T-helper 1 cell treated with Interleukin-12 subunit alpha and Interleukin-12 subunit beta and Interleukin-4 antibody, amounts not matched to agents 30 ng/mL and 1 ng/mL, for 36 hours (primary cell): ENCODE measurements around the gene MEX3D. TPM values are rescaled to one million over a fixed set of nuclear protein-coding genes. Genes with fewer than 3 reads are reported as not detected.

Experiments used
- intact Hi-C: fragments of 100-400 bp; cut with micrococcal nuclease; formaldehyde crosslinking; loops from one replicate; pipeline ENCODE4 v1.15.1; 2024
- total RNA-seq: library from RNA; stranded (reverse); gene quantifications from 2 replicates; pipeline ENCODE4 v1.2.3, GENCODE V29; 2022

MEX3D gene
- total RNA-seq, 1 donor from 2014 or later: 8.3 TPM

DNA sequence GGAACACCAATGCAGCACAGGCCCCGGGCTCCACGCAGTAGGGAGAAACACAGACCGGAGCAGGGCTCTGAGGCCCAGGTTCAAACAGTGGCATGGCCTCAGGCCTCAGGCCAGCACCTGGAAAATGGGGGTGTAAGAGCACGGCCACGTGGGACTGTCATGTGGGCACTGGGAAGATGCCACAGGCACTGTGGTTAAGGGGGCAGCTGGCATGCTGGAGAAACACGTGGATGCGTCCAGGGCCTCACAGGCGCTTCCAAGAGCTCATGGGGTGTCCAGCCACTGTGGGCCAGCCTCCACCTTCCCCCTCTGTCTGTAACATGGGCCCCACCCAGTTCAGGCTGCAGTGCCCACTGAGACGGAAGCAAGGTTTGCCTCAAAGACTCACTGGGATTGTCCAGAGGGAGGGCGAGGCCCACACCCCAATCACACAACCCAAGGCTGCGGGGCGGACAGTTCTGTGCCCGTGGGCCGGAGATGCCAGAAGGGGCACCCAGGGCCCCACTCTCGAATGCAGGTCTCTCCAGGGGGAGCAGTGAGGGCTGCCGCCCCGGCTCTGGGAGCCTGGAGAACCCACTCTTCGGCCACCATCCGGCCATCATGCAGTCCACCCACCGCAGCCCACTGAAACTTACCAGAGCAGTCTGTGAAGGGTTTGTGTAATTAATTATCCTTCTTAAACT is 30.8 kb upstream of the MEX3D start:
- intact Hi-C loops: no loop called here

DNA sequence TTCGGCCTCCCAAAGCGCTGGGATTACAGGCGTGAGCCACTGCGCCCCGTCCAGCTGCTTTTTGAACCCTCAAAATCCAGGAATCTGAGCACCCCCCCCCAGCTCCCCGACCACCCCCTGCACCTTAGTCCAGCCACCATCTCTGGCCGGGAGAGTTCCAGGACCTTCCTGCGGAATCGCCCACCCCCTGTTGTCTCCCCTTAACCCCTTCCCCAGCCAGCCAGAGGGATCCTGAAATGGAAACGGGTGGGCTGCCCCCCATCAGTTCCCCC is 25.3 kb upstream of the MEX3D start:
- intact Hi-C loops: loop anchor here (5.0 kb wide), 1 partner anchor 101 kb away; the partner anchor contains the start of genes PCSK4 and REEP6

DNA sequence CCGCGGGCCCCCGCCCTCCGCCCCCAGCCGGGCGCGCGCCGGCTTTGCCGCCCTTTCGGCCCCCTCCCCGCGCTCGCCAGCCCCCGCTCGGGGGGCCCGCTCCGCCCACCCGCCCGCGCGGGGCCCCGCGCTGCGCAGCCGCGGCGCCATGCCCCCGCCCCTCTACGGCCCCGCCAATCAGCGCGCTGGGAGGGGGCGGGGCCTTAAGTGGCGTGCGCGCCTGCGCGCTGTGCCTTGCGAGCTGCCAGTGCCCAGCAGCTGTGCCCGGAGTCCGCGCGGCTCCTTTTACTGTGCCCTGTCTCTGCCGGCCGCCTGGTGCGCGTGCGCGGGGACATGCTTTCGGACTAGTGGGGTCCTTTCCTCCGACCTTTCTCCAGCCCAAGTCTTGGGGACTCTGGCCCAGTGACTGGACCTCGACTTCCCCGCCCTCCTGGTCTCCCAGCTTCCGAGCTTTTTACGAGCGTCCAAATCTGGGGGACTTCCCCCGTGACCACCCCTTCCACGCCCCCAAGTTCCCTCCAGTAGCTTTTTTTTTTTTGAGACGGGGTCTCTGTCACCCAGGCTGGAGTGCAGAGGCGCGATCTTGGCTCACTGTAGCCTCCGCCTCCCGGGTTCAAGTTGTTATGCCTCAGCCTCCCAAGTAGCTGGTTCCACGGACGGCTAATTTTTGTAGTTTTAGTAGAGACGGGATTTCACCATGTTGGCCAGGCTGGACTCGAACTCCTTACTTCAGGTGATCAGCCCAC is 24.8 kb upstream of the MEX3D start, which contains the start of gene MBD3:
TSS of gene MBD3 (minus strand) at position 111 of the 746 bp plus-strand sequence. CDS start 234 bp downstream, outside the sequence.
- intact Hi-C loops: loop anchor here (1.0 to 5.0 kb wide), 5 partner anchors 12 to 219 kb away; partner anchors contain the start of genes ATP8B3, MEX3D, PCSK4 and REEP6

DNA sequence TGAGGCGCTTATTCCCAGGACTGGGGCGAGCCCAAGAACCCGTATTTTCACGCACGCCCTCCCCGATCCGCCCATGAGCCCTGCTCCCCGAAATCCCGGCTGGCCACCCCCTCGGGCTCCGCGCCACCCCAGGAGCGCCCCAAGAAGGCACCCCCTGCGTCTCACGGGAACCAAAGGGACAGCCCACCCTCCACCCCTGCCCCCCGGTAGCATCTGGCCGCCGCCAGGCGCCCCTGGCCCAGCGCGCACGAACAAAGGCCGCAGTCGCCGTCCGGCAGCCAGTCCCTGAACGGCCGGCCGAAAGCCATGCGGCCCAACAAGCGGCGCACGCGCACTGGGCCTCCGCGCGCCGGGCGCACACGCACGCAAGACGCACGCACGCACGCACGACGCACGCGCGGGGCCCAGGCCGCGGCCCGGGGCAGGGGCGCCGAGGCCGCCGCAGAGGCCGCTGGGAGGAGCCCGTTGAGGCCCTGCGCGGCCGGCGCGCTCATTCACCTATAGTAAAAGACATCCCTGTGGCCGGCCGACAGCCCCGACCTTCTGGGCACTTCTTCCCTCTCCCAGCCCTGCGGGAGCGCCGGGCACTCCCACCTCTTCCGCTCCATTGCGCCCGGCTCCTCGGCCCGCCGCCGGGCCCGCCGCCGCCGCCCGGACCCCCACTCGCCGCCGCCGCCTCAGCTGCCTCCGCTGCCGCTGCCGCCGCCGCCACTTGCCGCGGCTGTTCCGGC is 24.1 kb upstream of the MEX3D start:
- intact Hi-C loops: loop anchor here (1.0 to 5.0 kb wide), 5 partner anchors 13 to 220 kb away; partner anchors contain the start of genes ATP8B3, MEX3D, PCSK4 and REEP6

DNA sequence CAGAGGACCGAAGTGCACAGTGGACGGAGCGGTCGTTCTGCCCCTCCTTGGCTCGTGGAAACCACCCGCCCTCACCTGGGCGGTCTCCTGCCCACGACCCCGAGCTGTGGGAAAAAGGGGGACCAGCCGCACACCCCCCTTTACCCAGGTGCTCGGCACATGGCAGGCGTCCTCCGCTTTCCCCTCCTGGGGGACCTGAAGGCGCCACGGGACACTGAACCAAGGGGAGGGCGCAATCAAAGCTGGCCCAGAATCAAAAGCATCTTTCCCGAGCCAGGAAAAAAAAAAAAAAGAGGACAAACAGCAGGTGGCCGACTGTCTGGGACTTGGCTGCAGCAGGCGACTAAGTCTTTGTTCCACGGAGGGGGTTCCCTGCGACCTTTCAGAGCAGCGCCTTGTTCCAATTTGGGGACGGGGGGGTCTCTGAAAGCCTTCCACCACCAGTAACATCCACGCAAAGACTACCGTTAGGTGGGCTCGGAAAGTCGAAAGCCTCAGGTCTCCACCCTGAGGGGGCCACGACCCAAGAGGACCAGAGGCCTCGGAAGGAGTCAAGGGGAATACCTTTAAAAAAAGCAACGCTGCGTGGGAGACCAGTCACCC is 23.4 kb upstream of the MEX3D start:
- intact Hi-C loops: loop anchor here (1.0 to 5.0 kb wide), 5 partner anchors 14 to 221 kb away; partner anchors contain the start of genes ATP8B3, MEX3D, PCSK4 and REEP6

DNA sequence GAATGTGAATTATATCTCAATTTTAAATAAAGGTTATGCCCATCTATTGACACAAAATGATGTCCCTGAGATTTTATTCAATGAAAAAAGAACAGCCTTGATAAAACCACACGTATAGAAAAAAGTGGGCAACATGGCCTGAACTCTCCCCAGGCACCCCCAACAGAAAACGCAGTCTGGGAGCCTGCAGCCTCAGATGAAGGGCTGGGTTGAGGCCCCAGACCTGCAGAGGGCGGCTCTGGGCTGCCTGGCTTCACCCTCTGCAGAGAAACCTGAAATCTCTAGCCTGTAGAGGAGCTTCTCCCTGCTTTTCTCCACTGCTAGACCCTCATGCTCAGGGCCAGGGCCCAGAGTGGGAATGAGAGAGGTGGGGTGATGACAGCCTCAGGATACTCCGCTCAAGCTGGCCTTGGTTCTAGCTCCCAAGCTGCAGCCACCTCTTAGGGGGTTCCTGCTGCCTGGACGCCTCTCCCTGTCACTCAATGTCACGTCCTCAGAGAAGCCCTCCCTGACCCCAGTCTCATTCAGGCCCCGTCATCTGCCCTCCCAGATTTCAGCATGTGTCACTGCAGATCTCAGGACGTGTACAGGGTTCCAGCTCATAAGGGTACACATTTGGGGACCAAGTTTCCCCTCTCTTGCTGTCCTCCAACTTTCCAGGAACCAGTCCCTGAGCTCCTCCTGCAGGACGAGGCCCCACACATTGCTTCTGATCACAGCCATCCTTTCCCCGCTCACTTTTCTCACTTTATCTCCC is 22.7 kb upstream of the MEX3D start:
- intact Hi-C loops: loop anchor here (5.0 kb wide), 1 partner anchor 99 kb away; the partner anchor contains the start of genes PCSK4 and REEP6

DNA sequence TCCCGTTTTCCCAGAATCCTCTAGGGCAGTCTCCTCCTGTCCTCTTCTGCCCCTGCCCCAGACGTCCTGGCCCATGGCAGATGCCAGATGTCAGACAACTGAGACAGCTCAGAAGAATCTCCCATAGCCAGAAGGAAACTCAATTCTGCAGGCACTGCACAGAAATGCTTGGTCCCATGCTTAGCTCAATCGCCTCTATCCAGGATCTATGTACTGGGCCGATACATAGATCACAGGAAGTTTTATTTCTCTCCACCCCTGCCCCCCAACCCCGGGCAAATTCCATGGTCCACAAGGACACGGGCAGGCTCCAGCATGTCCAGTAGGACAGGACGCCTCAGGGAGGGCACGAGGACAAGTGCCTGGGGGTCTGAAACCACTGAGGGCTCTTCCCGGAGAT is 19.7 kb upstream of the MEX3D start:
- intact Hi-C loops: no loop called here

DNA sequence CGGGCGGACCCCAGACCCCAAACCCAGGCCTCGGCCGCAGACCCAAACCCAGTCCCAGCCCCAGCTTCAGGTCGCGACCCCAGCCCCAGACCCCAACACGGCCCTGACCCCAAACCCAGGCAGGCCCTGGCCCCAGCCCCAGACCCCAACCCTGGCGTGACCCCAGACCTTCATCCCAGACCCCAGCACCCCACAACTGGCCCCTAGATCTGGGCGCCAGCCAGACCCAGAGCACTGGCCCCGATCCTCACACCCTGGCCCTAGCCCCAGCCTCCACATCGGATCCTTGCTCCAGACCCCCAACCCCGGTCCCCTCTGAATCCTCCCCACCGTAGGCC is 17.1 kb upstream of the MEX3D start:
- intact Hi-C loops: no loop called here

DNA sequence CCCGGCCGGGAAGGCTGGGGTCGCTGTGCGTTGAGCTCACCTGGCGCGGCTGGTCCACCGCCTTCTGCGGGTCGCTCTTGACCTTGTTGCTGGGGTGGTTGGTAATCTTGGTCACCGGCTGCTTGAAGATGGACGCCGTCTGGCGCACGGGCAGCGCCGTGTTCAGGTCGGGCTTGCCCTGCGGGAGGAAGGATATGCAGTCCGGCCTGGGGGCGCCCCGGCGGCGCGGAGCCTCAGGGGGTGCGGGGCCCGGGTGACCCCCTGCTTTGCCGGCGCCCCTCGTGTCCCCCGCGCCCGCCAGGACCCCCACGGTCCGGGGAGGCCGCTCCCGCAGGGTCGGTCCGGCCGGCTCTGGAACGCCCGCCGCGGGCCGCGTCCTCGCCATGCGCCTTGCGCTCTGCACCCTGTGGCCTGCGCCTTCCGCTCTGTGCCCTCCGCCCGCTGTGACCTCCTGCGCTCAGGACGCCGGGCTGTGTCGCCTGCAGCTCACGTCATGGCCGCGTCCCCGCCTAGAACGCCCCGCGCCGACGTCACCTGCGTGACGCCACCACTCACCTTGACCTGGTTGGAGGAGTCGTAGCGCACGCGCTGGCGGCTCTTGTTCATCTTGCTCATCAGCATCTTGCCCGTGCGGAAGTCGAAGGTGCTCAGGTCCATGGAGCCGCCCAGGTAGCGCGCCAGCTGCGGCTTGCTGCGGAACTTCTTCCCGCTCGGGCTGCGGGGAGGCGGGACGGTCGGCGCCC is 16.5 kb upstream of the MEX3D start:
- intact Hi-C loops: no loop called here

DNA sequence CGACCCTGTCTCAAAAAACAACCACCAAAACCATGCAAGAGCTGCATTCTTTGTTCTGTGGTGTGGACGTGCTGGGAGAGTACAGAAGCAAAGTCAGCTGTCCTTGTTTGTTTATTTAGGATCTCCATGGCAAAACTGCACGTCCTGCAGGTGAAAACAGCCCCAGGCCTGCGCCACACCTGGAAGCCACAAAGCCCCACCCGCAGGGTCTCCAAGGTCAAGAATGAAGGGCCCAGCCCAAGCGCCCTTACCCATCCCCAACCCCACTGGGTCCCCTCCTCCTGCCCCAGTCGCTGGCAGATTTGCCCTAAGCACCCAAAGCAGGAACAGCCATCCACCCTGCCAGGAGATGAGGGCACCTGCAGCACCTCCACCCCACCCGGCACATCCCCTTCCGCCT is 14.1 kb upstream of the MEX3D start:
- intact Hi-C loops: no loop called here

DNA sequence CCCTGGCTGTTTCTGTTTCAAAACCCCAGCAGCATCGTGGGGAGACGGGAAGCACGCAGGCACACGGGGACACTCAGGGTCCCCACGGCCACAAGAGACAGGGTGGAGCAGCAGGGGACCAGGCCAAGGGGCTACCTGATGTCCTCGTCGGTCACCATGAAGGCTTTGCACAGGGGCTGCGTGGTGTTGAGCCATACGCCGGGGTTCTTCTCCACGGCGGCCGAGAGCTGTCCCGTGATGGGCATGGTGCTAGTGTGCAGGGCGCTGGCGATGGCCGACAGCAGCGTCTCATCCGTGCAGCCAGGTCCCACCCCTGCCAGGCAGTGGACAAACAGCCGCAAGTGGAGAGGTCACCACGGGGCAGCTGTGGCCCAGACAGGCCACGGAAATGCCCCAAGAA is 12.8 kb upstream of the MEX3D start:
- intact Hi-C loops: no loop called here

DNA sequence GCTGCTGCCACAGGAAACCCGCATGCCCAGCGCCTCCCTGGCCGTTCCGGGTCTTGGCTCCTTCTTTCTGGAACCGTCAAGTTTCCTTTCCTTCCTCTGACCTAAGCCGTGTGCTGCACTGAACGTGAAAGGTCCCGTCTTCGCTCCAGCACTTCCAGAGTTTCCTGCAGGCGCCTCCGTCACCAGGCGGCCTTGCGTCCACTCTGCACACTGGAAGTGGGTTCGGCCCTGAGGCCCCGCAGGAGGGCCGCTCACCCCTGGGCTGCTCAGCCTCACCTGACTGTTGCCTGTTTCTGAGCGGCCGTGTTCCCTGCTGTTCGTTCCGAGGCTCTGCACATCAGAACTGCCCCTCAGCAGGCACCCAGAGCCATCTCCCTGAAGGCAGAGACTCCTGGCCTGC is 12.3 kb upstream of the MEX3D start:
- intact Hi-C loops: no loop called here

DNA sequence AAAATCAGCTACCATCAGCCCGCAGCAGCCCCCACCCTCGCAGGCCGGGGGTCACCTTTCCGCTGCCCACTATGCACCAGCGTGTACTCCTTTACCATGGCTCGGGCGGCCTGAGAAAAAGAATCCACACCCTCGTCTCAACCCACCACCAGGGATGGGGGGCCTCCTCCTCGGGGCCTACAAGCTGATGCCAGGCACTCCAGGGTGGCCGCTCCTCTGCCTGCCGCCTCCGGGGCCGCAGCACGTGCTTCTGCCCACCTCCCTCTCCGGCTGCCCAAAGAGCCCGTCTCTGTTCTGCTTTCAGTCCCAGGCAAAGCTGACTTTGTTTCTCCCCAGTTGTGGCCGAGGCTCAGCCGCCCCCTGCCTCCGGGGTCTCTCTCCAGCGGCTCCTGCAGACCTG is 11.1 kb upstream of the MEX3D start:
- intact Hi-C loops: no loop called here

DNA sequence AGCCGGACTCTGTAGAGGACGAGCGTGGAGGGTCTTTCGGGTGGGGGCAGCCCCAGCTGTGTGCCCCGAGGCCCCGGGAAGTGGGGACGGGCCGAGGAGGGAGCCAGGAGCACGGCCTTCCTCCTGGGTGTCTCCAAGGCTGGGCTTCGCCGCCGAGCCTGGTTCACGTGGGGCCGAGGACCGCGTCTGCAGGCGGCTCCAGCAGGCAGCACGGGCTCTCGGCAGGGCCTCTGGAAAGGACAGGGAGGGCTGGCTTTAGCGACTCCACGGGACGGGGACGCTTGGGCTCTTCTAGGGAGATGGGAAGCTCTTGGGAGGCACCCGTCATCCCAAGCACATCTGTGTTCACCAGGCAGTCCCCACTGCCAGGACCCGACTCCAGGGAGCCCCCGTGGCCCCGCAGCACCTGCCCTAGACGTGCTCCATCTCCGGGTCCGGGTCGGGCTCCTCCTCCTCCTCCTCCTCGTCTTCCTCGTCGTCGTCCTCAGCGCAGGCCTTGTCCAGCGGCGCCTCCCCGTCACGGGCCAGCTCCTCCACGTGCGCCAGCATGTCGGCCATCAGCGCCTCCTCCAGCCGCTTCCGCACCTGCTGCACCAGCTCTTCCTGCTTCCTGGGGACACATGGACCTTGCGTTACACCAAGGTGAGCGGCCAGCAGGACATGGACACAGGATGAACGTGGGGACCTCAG is 9.9 kb upstream of the MEX3D start:
- intact Hi-C loops: no loop called here

DNA sequence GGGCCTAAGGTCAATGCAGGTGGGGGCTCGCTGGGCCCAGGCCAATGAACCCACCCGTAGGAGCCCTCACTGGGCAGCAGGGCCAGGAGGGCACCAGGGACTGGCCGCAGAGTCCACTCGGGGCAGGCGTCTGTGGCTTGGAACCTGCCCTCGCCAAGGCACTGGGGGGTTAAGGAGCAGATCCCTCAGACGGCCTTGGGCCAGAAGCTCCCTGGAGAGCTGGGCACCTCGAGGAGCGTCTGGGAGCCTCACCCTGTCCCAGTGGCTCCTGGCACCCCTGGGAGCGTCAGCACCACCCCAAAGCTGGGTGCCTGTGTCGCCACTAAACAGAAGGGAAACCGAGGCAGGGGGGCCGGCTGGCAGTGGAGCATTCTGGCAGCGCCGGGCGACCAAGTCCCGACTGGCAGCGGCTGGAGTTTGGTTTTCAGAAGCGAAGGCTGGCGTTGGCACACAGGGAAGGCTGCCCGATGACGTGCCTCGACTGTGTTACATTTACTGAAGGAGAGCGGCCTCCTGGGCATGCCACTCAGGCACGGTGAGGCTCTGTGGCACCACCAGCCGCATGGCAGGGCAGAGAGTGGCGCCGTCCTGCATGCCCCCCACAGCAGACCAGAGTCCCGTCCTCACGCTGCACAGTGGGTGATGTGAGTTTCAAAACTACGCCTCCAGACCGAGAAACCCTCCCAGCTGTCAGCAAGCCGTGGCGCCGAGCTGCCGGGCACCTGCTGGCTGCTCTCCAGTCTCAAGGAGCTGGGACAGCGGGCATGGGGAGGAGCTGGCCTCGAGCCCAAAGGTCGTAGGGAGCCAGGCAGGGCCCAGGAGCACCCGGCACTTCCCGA is 9.2 kb upstream of the MEX3D start:
- intact Hi-C loops: no loop called here

DNA sequence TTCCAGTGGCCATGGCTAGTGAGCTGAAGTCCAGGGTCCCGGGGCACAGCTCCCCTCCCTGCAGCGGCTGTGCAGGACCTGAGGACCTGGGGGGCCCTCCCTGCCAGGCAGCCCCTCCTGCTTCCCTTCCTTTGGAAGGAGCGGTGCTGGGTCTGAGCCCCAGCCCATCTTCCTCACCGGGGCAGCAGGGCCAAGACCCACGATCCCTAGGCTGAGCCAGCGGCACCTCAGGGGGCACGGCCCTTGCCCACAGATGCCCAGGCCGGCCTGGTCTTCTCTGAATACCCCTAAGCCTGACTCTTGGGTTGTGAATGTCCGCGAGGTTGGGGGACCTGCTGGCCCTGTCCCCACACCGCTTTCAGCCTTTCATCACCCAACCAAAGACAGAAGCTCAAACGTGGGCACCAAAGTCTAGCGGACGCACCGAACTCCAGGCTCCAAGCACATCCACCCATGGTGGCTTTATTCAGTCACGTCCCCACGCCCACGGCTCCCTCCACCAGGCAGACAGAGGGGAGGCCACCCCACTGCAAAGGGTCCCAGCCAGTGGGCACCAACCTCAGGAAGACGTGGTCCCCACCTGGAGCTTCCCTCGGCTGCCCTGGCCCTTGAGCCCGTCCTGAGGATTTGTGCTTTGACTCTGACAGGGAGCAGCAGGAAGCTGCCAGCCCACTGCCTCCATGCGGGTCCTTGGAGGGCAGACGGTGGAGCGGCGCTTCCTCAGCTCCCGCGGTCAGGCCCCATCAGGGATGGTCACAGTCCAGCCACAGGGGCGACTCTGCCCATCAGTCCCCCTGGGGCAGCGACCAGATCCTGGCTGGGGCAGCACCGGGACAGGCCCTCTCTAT is 8.3 kb upstream of the MEX3D start:
- intact Hi-C loops: no loop called here

DNA sequence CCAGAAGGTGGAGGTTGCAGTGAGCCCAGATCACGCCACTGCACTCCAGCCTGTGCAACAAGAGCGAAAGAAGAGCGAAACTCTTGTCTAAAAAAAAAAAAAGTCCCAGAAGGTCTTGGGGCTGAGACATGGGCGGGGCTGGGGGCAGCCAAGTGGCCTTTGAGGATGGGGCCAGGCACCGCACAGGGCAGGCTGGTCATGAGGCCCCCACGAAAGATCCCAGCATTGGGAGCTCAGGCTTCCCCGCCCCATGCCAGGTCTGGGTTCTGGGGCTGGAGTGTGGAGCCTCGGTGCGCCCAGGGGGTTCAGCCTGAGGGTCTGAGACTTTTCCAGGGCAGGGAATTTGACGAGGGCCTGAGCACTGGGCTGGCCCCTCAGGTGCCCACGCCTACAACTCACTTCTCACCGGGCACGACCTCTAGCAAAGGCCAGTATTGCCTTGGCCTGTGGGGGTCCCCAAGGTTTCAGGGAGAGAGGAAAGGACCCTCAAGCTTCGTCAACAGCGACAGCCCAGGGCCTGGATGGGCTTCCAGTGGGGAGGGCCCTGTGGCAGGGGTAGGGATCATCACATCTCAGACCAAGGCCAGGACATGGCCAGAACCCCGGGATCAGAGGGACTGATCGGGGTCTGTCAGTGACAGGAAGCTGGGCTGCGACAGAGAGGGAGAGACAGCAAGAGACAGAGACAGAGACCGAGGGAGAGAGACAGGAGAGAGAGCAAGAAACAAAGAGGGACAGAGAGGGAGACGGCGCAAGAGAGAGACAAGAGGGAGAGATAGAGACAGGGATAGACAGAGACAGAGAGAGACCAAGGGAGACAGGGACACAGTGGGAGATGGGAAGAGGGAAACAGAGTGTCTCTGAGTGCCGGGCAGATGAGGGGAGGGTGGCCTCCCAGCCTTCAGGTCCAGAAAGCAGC is 7.5 kb upstream of the MEX3D start:
- intact Hi-C loops: no loop called here
